Measurements from ENCODE around the gene ARMC12.

ARMC12 gene

GRCh38 chr6:35776364-35777215 lies 39.8 kb downstream of the ARMC12 start, which contains the start of gene CLPSL2:
CLPSL2 (plus strand) TSS chr6:35776598; CDS start chr6:35776619, 21 bp downstream.
- H3K36me3 Mint-ChIP-seq, result no peaks in the 10 kb centered on the region
- no peaks in the 10 kb centered on the region for H3K9me3 Mint-ChIP-seq
- H3K27me3 Mint-ChIP-seq, result peaks cover 15% of the 10 kb centered on the region
- H3K4me1 Mint-ChIP-seq, result peaks cover 4% of the 10 kb centered on the region
- H3K27ac Mint-ChIP-seq, result no peak within 1 kb of the TSS
- H3K4me3 Mint-ChIP-seq, result peak within 1 kb of the TSS; percentile 80

- peaks cover 4% of the 10 kb centered on the region for H3K4me1 Mint-ChIP-seq
- H3K27ac Mint-ChIP-seq, result no peak overlapping the region
- peak overlapping the region; percentile 80 for H3K4me3 Mint-ChIP-seq
- H3K9me3 Mint-ChIP-seq, result no peaks in the 10 kb centered on the region
- peaks cover 15% of the 10 kb centered on the region for H3K27me3 Mint-ChIP-seq
- H3K36me3 Mint-ChIP-seq, result no peaks in the 10 kb centered on the region
Measured at GRCh38 chr6:35777356-35778102, 40.7 kb downstream of the ARMC12 start.

GRCh38 chr6:35778437-35778836 lies 41.6 kb downstream of the ARMC12 start:
- peak overlapping the region; percentile 8 for H3K4me3 Mint-ChIP-seq

GRCh38 chr6:35780719-35781118 lies 43.9 kb downstream of the ARMC12 start, which contains the start of gene CLPSL1:
CLPSL1 (plus strand) TSS chr6:35781019; CDS start chr6:35781111, 92 bp downstream.
- no peak within 1 kb of the TSS for H3K27ac Mint-ChIP-seq
- H3K36me3 Mint-ChIP-seq, result no peaks in the 10 kb centered on the region
- H3K4me3 Mint-ChIP-seq, result no peak within 1 kb of the TSS
- no peaks in the 10 kb centered on the region for H3K9me3 Mint-ChIP-seq
- H3K27me3 Mint-ChIP-seq, result peaks cover 17% of the 10 kb centered on the region
- peaks cover 4% of the 10 kb centered on the region for H3K4me1 Mint-ChIP-seq

More at GRCh38 chr6:35778437-35778836, 41.6 kb downstream of the ARMC12 start:
- Mint-ChIP-seq H3K4me1 (peaks cover 4% of the 10 kb centered on the region), H3K27me3 (peaks cover 14% of the 10 kb centered on the region), H3K9me3 (no peaks in the 10 kb centered on the region), H3K36me3 (no peaks in the 10 kb centered on the region), H3K27ac (no peak overlapping the region)

GRCh38 chr6:35781290-35781689 lies 44.5 kb downstream of the ARMC12 start:
- no peak overlapping the region for H3K27ac Mint-ChIP-seq
- H3K4me1 Mint-ChIP-seq, result peaks cover 4% of the 10 kb centered on the region
- peaks cover 15% of the 10 kb centered on the region for H3K27me3 Mint-ChIP-seq
- H3K36me3 Mint-ChIP-seq, result no peaks in the 10 kb centered on the region
- H3K9me3 Mint-ChIP-seq, result no peaks in the 10 kb centered on the region
- no peak overlapping the region for H3K4me3 Mint-ChIP-seq

GRCh38 chr6:35782424-35782823 lies 45.6 kb downstream of the ARMC12 start:
- H3K4me1 Mint-ChIP-seq, result peaks cover 3% of the 10 kb centered on the region
- H3K4me3 Mint-ChIP-seq, result no peak overlapping the region
- no peaks in the 10 kb centered on the region for H3K9me3 Mint-ChIP-seq
- no peaks in the 10 kb centered on the region for H3K36me3 Mint-ChIP-seq
- no peak overlapping the region for H3K27ac Mint-ChIP-seq
- H3K27me3 Mint-ChIP-seq, result peaks cover 16% of the 10 kb centered on the region

- Mint-ChIP-seq H3K4me1 (no peaks in the 10 kb centered on the region), H3K36me3 (no peaks in the 10 kb centered on the region), H3K4me3 (no peak overlapping the region), H3K9me3 (no peaks in the 10 kb centered on the region), H3K27me3 (peaks cover 22% of the 10 kb centered on the region), H3K27ac (no peak overlapping the region)
Measured at GRCh38 chr6:35784200-35784599, 47.4 kb downstream of the ARMC12 start.

- Mint-ChIP-seq H3K36me3 (no peaks in the 10 kb centered on the region), H3K27ac (no peak overlapping the region), H3K4me1 (no peaks in the 10 kb centered on the region), H3K4me3 (no peak overlapping the region), H3K9me3 (no peaks in the 10 kb centered on the region), H3K27me3 (peaks cover 27% of the 10 kb centered on the region)
Measured at GRCh38 chr6:35786272-35786671, 49.4 kb downstream of the ARMC12 start.

- Mint-ChIP-seq H3K9me3 (no peaks in the 10 kb centered on the region), H3K36me3 (no peaks in the 10 kb centered on the region), H3K4me3 (no peak overlapping the region), H3K4me1 (no peaks in the 10 kb centered on the region), H3K27ac (no peak overlapping the region), H3K27me3 (peaks cover 27% of the 10 kb centered on the region)
Measured at GRCh38 chr6:35786810-35787209, 50.0 kb downstream of the ARMC12 start.

- H3K27ac Mint-ChIP-seq, result no peak overlapping the region
- H3K36me3 Mint-ChIP-seq, result no peaks in the 10 kb centered on the region
- H3K27me3 Mint-ChIP-seq, result peaks cover 27% of the 10 kb centered on the region
- H3K4me3 Mint-ChIP-seq, result no peak overlapping the region
- H3K9me3 Mint-ChIP-seq, result no peaks in the 10 kb centered on the region
- H3K4me1 Mint-ChIP-seq, result no peaks in the 10 kb centered on the region
Measured at GRCh38 chr6:35787266-35788218, 50.7 kb downstream of the ARMC12 start.

- no peaks in the 10 kb centered on the region for H3K36me3 Mint-ChIP-seq
- H3K4me1 Mint-ChIP-seq, result no peaks in the 10 kb centered on the region
- no peak overlapping the region for H3K27ac Mint-ChIP-seq
- H3K4me3 Mint-ChIP-seq, result no peak overlapping the region
- H3K9me3 Mint-ChIP-seq, result no peaks in the 10 kb centered on the region
- peaks cover 27% of the 10 kb centered on the region for H3K27me3 Mint-ChIP-seq
Measured at GRCh38 chr6:35788423-35788982, 51.7 kb downstream of the ARMC12 start.

GRCh38 chr6:35790683-35791082 lies 53.9 kb downstream of the ARMC12 start:
- H3K36me3 Mint-ChIP-seq, result no peaks in the 10 kb centered on the region

GRCh38 chr6:35794536-35795452 lies 58.0 kb downstream of the ARMC12 start:
- Mint-ChIP-seq H3K27me3 (peaks cover 2% of the 10 kb centered on the region), H3K9me3 (no peaks in the 10 kb centered on the region), H3K4me1 (no peaks in the 10 kb centered on the region), H3K27ac (no peak overlapping the region), H3K36me3 (no peaks in the 10 kb centered on the region), H3K4me3 (no peak overlapping the region)

More at GRCh38 chr6:35790683-35791082, 53.9 kb downstream of the ARMC12 start:
- Mint-ChIP-seq H3K27me3 (peaks cover 22% of the 10 kb centered on the region), H3K4me1 (no peaks in the 10 kb centered on the region), H3K27ac (no peak overlapping the region), H3K9me3 (no peaks in the 10 kb centered on the region), H3K4me3 (no peak overlapping the region)

- no peaks in the 10 kb centered on the region for H3K9me3 Mint-ChIP-seq
- H3K4me3 Mint-ChIP-seq, result no peak overlapping the region
- no peak overlapping the region for H3K27ac Mint-ChIP-seq
- no peaks in the 10 kb centered on the region for H3K4me1 Mint-ChIP-seq
- peaks cover 2% of the 10 kb centered on the region for H3K27me3 Mint-ChIP-seq
- no peaks in the 10 kb centered on the region for H3K36me3 Mint-ChIP-seq
Measured at GRCh38 chr6:35795453-35796071, 58.7 kb downstream of the ARMC12 start.

Measured in activated naive CD4-positive, alpha-beta T cell treated with anti-CD3 and anti-CD28 coated beads, Interleukin-2, amount 50 U/mL, for 24 hours (primary cell).